SK-N-MC (cell line): ENCODE data around the gene CAMK1D.

Experiments
- DNase-seq: peaks from one replicate; pipeline ENCODE4 v3.0.0-alpha.2; 2011; ENCODE audit warnings: low read depth, low spot score
- H3K27ac ChIP-seq: fragments of 200-600 bp; sonication (generic); 2 replicates; pipeline ENCODE4 v1.5.1; 2016; ENCODE audit warnings: mixed run types
- H3K36me3 ChIP-seq: fragments of 200-600 bp; sonication (generic); 2 replicates; pipeline ENCODE4 v1.6.1; 2017; ENCODE audit warnings: antibody characterized with exemption, low read length, mixed read lengths; ENCODE audit not compliant: insufficient read depth
- H3K4me3 ChIP-seq: fragments of 200-600 bp; sonication (generic); 2 replicates; pipeline ENCODE4 v1.5.1; 2016
- H3K9ac ChIP-seq: fragments of 200-600 bp; sonication (generic); 2 replicates; pipeline ENCODE4 v1.8.0; 2017; ENCODE audit warnings: mixed run types, mixed read lengths; ENCODE audit not compliant: insufficient read length
- H3K9me3 ChIP-seq: fragments of 200-600 bp; sonication (generic); 2 replicates; pipeline ENCODE4 v1.6.1; 2017; ENCODE audit warnings: low read depth, mild to moderate bottlenecking, antibody characterized with exemption, low read length, moderate library complexity, mixed read lengths
- EZH2 ChIP-seq: fragments of 200-600 bp; sonication (generic); IDR thresholded peaks from one replicate; pipeline ENCODE4 v1.6.1; 2017; ENCODE audit warnings: antibody characterized with exemption
- FOXP2 ChIP-seq: optimal IDR thresholded peaks from 2 replicates; pipeline ENCODE3; 2011; ENCODE audit warnings: mild to moderate bottlenecking, moderate library complexity; ENCODE audit not compliant: insufficient read depth; ENCODE audit errors: extremely low read length, control extremely low read depth
- POLR2AphosphoS5 ChIP-seq: IDR thresholded peaks from 2 replicates; pipeline ENCODE4 v1.6.1; 2012; ENCODE audit warnings: mild to moderate bottlenecking, low read depth, low read length, borderline replicate concordance

Gene CAMK1D

GRCh38 chr10:12791728-12792127 lies 442.4 kb downstream of the CAMK1D start:
- Histone ChIP-seq H3K36me3 (no peaks in the 10 kb centered on the region), H3K27ac (no peak overlapping the region), H3K4me3 (no peak overlapping the region), H3K9me3 (no peaks in the 10 kb centered on the region), H3K9ac (no peak overlapping the region)
- no peak for TF ChIP-seq EZH2
- TF ChIP-seq POLR2AphosphoS5: no peak
- no peak for TF ChIP-seq FOXP2
- no peak for DNase-seq

- no peak for TF ChIP-seq POLR2AphosphoS5
- TF ChIP-seq EZH2: no peak
- no peak for TF ChIP-seq FOXP2
- Histone ChIP-seq H3K4me3 (no peak overlapping the region), H3K36me3 (no peaks in the 10 kb centered on the region), H3K9ac (no peak overlapping the region), H3K9me3 (no peaks in the 10 kb centered on the region), H3K27ac (no peak overlapping the region)
- no peak for DNase-seq
These were observed 443.7 kb downstream of the CAMK1D start for GRCh38 chr10:12792889-12793556.

- TF ChIP-seq FOXP2: no peak
- TF ChIP-seq POLR2AphosphoS5: no peak
- H3K9ac ChIP-seq: no peak overlapping the region
- H3K36me3 ChIP-seq: no peaks in the 10 kb centered on the region
- no peak for DNase-seq
- no peak overlapping the region for H3K27ac ChIP-seq
- no peaks in the 10 kb centered on the region for H3K9me3 ChIP-seq
- no peak overlapping the region for H3K4me3 ChIP-seq
These were observed 446.2 kb downstream of the CAMK1D start for GRCh38 chr10:12795315-12796110.

- H3K9me3 ChIP-seq: no peaks in the 10 kb centered on the region
- no peak overlapping the region for H3K4me3 ChIP-seq
- no peaks in the 10 kb centered on the region for H3K36me3 ChIP-seq
- DNase-seq: no peak
- TF ChIP-seq FOXP2 (no peak), EZH2 (no peak), POLR2AphosphoS5 (no peak)
- H3K9ac ChIP-seq: no peak overlapping the region
- H3K27ac ChIP-seq: no peak overlapping the region
These were observed 447.2 kb downstream of the CAMK1D start for GRCh38 chr10:12796401-12797160.

- Histone ChIP-seq H3K9me3 (no peaks in the 10 kb centered on the region), H3K27ac (no peak overlapping the region), H3K9ac (no peak overlapping the region), H3K36me3 (no peaks in the 10 kb centered on the region), H3K4me3 (no peak overlapping the region)
- TF ChIP-seq FOXP2 (no peak), EZH2 (no peak), POLR2AphosphoS5 (no peak)
- no peak for DNase-seq
These were observed 448.3 kb downstream of the CAMK1D start for GRCh38 chr10:12797471-12798262.

GRCh38 chr10:12799144-12799543 lies 449.8 kb downstream of the CAMK1D start:
- Histone ChIP-seq H3K27ac (no peak overlapping the region), H3K4me3 (no peak overlapping the region), H3K36me3 (no peaks in the 10 kb centered on the region), H3K9ac (no peak overlapping the region), H3K9me3 (no peaks in the 10 kb centered on the region)
- TF ChIP-seq FOXP2: no peak
- no peak for TF ChIP-seq EZH2
- TF ChIP-seq POLR2AphosphoS5: no peak
- no peak for DNase-seq

- DNase-seq: no peak
- no peak for TF ChIP-seq EZH2
- no peak for TF ChIP-seq FOXP2
- TF ChIP-seq POLR2AphosphoS5: no peak
- Histone ChIP-seq H3K36me3 (no peaks in the 10 kb centered on the region), H3K9me3 (no peaks in the 10 kb centered on the region), H3K4me3 (no peak overlapping the region), H3K27ac (no peak overlapping the region), H3K9ac (no peak overlapping the region)
These were observed 450.4 kb downstream of the CAMK1D start for GRCh38 chr10:12799714-12800113.
